OCI-LY1 (cell line): Measurements from ENCODE around the gene TMEM252.

Source experiments
- H2AFZ ChIP-seq: fragments of 200-600 bp; sonication (generic), shearing (Covaris generic); 2 replicates; pipeline ENCODE4 v1.6.0; 2014; ENCODE audit warnings: antibody characterized with exemption, mild to moderate bottlenecking, low read length
- H3F3A ChIP-seq: fragments of 200-600 bp; sonication (generic), shearing (Covaris generic); 2 replicates; pipeline ENCODE4 v1.6.0; 2014; ENCODE audit warnings: mild to moderate bottlenecking, antibody characterized with exemption, low read length, moderate library complexity; ENCODE audit not compliant: insufficient read depth
- H3K27ac ChIP-seq: fragments of 200-600 bp; sonication (generic); 2 replicates; pipeline ENCODE4 v1.5.1; 2014; ENCODE audit warnings: low read length, mixed run types, mild to moderate bottlenecking, low read depth; ENCODE audit not compliant: poor library complexity, severe bottlenecking
- H3K27me3 ChIP-seq: fragments of 200-600 bp; sonication (generic); 2 replicates; pipeline ENCODE4 v1.6.0; 2014; ENCODE audit warnings: antibody characterized with exemption, mild to moderate bottlenecking, low read length, moderate library complexity; ENCODE audit not compliant: insufficient read depth
- H3K36me3 ChIP-seq: fragments of 200-600 bp; sonication (generic); 2 replicates; pipeline ENCODE4 v1.6.1; 2014; ENCODE audit warnings: mild to moderate bottlenecking, antibody characterized with exemption, low read length, moderate library complexity, mixed read lengths; ENCODE audit not compliant: insufficient read depth
- H3K4me1 ChIP-seq: fragments of 200-600 bp; sonication (generic); 2 replicates; pipeline ENCODE4 v1.5.1; 2014; ENCODE audit warnings: mild to moderate bottlenecking, low read length, moderate library complexity; ENCODE audit not compliant: insufficient read depth, severe bottlenecking
- H3K4me2 ChIP-seq: fragments of 200-600 bp; sonication (generic), shearing (Covaris generic); 2 replicates; pipeline ENCODE4 v1.6.1; 2014; ENCODE audit warnings: low read length
- H3K4me3 ChIP-seq: fragments of 200-600 bp; sonication (generic); 2 replicates; pipeline ENCODE4 v1.5.1; 2014; ENCODE audit warnings: low read length, low read depth, mild to moderate bottlenecking, mixed read lengths; ENCODE audit not compliant: poor library complexity, severe bottlenecking
- H3K79me2 ChIP-seq: fragments of 200-600 bp; shearing (Covaris generic); 2 replicates; pipeline ENCODE4 v1.6.1; 2016; ENCODE audit warnings: mixed run types, low read length, mixed read lengths; ENCODE audit not compliant: insufficient read depth
- H3K9ac ChIP-seq: fragments of 200-600 bp; sonication (generic), shearing (Covaris generic); 2 replicates; pipeline ENCODE4 v1.6.1; 2014; ENCODE audit warnings: mild to moderate bottlenecking, low read length, mixed read lengths
- H3K9me2 ChIP-seq: fragments of 200-600 bp; sonication (generic), shearing (Covaris generic); 2 replicates; pipeline ENCODE4 v1.6.1; 2014; ENCODE audit warnings: low read depth, mild to moderate bottlenecking, low read length, mixed read lengths
- H3K9me3 ChIP-seq: fragments of 200-600 bp; shearing (Covaris generic); 2 replicates; pipeline ENCODE4 v1.6.1; 2014; ENCODE audit warnings: low read length, mixed read lengths
- H4K20me1 ChIP-seq: fragments of 200-600 bp; sonication (generic), shearing (Covaris generic); 2 replicates; pipeline ENCODE4 v1.6.0; 2016; ENCODE audit warnings: mild to moderate bottlenecking, low read length; ENCODE audit not compliant: insufficient read depth
- EZH2 ChIP-seq: fragments of 200-600 bp; sonication (generic), shearing (Covaris generic); IDR thresholded peaks from 2 replicates; pipeline ENCODE4 v1.8.0; 2017; ENCODE audit warnings: borderline replicate concordance, mixed run types, mild to moderate bottlenecking, antibody characterized with exemption, low read length, moderate library complexity, mixed read lengths
- TF ChIP-seq, protein P1 (sequence below): fragments of 200-600 bp; sonication (generic), shearing (Covaris generic); IDR thresholded peaks from 2 replicates; pipeline ENCODE4 v1.5.1; 2017; ENCODE audit warnings: mild to moderate bottlenecking, antibody characterized with exemption, low read length, moderate library complexity, mixed read lengths

Gene TMEM252

DNA sequence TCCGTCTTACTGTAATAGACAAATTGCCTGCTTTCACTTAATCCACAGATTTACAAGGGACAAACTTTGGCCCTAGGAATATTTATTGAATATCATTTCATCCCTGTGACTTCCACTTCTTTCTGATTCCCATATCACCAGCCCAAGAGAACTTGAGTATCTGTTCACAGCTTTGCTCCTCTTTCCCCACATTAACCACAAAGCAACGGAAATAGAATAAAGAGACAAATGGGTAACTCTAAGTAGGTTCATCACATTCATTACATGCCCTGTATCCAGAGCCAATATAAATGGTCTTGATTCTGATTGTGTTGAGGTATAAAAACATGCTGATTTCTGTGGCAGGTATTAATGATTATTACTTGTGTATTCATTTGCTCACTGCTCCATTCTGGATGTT lies 41.9 kb downstream of the TMEM252 start:
- Histone ChIP-seq H4K20me1 (no peaks in the 10 kb centered on the region), H3K9me2 (no peaks in the 10 kb centered on the region), H3K4me3 (no peak overlapping the region), H3K9me3 (no peaks in the 10 kb centered on the region), H3K4me1 (no peaks in the 10 kb centered on the region), H3F3A (no peaks in the 10 kb centered on the region), H3K79me2 (no peaks in the 10 kb centered on the region), H2AFZ (no peak overlapping the region), H3K27me3 (no peaks in the 10 kb centered on the region), H3K27ac (no peak overlapping the region), H3K4me2 (no peak overlapping the region), H3K9ac (no peak overlapping the region), H3K36me3 (no peaks in the 10 kb centered on the region)
- TF ChIP-seq EZH2: no peak
- TF ChIP-seq, protein P1, sequence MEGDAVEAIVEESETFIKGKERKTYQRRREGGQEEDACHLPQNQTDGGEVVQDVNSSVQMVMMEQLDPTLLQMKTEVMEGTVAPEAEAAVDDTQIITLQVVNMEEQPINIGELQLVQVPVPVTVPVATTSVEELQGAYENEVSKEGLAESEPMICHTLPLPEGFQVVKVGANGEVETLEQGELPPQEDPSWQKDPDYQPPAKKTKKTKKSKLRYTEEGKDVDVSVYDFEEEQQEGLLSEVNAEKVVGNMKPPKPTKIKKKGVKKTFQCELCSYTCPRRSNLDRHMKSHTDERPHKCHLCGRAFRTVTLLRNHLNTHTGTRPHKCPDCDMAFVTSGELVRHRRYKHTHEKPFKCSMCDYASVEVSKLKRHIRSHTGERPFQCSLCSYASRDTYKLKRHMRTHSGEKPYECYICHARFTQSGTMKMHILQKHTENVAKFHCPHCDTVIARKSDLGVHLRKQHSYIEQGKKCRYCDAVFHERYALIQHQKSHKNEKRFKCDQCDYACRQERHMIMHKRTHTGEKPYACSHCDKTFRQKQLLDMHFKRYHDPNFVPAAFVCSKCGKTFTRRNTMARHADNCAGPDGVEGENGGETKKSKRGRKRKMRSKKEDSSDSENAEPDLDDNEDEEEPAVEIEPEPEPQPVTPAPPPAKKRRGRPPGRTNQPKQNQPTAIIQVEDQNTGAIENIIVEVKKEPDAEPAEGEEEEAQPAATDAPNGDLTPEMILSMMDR: no peak

DNA sequence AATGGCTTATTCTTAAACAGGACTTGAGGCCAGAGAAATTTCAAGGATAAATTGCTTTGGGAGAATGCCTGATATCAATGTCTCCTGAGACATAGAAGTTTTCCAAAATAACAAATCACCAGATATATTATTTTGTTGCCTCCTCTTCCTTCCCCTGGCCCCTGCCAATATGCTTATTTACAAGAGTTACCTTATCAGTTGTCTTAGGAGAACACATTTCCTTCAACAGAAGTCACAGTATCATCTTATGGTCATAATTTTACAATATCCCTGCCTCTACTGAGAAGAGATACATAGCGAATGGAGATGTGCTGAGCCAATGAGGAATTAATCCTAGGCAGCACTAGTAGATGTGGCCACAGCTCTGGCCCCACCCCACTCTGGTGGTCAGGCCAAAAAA lies 43.1 kb downstream of the TMEM252 start:
- no peak overlapping the region for H3K27ac ChIP-seq
- H3K4me2 ChIP-seq: no peak overlapping the region
- H4K20me1 ChIP-seq: no peaks in the 10 kb centered on the region
- TF ChIP-seq, protein P1: no peak
- TF ChIP-seq EZH2: no peak
- no peak overlapping the region for H3K9ac ChIP-seq
- no peak overlapping the region for H2AFZ ChIP-seq
- H3K9me2 ChIP-seq: no peaks in the 10 kb centered on the region
- H3K4me3 ChIP-seq: no peak overlapping the region
- no peaks in the 10 kb centered on the region for H3K9me3 ChIP-seq
- H3K36me3 ChIP-seq: no peaks in the 10 kb centered on the region
- no peaks in the 10 kb centered on the region for H3K79me2 ChIP-seq
- no peaks in the 10 kb centered on the region for H3F3A ChIP-seq
- H3K27me3 ChIP-seq: no peaks in the 10 kb centered on the region
- H3K4me1 ChIP-seq: no peaks in the 10 kb centered on the region

DNA sequence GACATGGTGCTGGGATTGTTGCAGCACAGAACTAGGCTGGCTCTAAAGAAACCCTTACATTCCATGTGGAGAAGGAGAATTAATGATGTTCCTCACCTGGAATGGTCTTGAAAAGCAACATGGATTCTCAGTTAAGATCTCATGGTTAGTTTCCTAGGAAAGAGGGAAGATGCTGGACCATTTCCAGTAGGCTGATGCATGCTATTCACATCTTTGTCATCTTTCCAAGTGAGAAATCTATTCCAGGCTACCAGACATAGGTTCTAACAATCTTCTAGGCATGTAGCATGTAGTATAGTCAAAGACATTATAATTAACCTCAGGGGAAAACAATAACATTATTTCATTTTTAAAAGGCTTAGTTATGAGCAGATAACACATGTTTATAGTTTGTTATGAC lies 44.3 kb downstream of the TMEM252 start:
- no peak overlapping the region for H2AFZ ChIP-seq
- no peaks in the 10 kb centered on the region for H3K9me3 ChIP-seq
- H3F3A ChIP-seq: no peaks in the 10 kb centered on the region
- H3K9me2 ChIP-seq: no peaks in the 10 kb centered on the region
- H3K4me2 ChIP-seq: no peak overlapping the region
- H3K4me1 ChIP-seq: no peaks in the 10 kb centered on the region
- no peaks in the 10 kb centered on the region for H3K36me3 ChIP-seq
- no peak overlapping the region for H3K27ac ChIP-seq
- H3K79me2 ChIP-seq: no peaks in the 10 kb centered on the region
- TF ChIP-seq, protein P1: no peak
- no peak for TF ChIP-seq EZH2
- no peaks in the 10 kb centered on the region for H3K27me3 ChIP-seq
- no peaks in the 10 kb centered on the region for H4K20me1 ChIP-seq
- no peak overlapping the region for H3K4me3 ChIP-seq
- no peak overlapping the region for H3K9ac ChIP-seq
